Stimulated activated naive CD8-positive, alpha-beta T cell treated with anti-CD3 and anti-CD28 coated beads, Interleukin-15, Interleukin-2, amounts not matched to agents 100 ng/mL and 50 ng/mL, for 24 hours (primary cell): Measurements from ENCODE around the gene PTBP1.

Experiments
- H3K27ac Mint-ChIP-seq: one replicate; pipeline ENCODE4 v1.8.0; 2021; ENCODE audit warnings: mild to moderate bottlenecking, mixed read lengths
- H3K27me3 Mint-ChIP-seq: one replicate; pipeline ENCODE4 v1.8.0; 2021; ENCODE audit warnings: mixed read lengths
- H3K36me3 Mint-ChIP-seq: one replicate; pipeline ENCODE4 v1.8.0; 2021; ENCODE audit warnings: low read depth, mixed read lengths
- H3K4me1 Mint-ChIP-seq: one replicate; pipeline ENCODE4 v1.8.0; 2021; ENCODE audit warnings: low read depth, mixed read lengths
- H3K4me3 Mint-ChIP-seq: one replicate; pipeline ENCODE4 v1.8.0; 2021; ENCODE audit warnings: mild to moderate bottlenecking, mixed read lengths
- H3K9me3 Mint-ChIP-seq: one replicate; pipeline ENCODE4 v1.8.0; 2021; ENCODE audit warnings: mixed read lengths

Gene PTBP1

GRCh38 chr19:807627-808422, 10.6 kb downstream of the PTBP1 start:
- peaks cover 15% of the 10 kb centered on the region for H3K4me1 Mint-ChIP-seq
- no peaks in the 10 kb centered on the region for H3K9me3 Mint-ChIP-seq
- no peaks in the 10 kb centered on the region for H3K27me3 Mint-ChIP-seq
- no peak overlapping the region for H3K27ac Mint-ChIP-seq
- H3K4me3 Mint-ChIP-seq: no peak overlapping the region
- peaks cover 60% of the 10 kb centered on the region for H3K36me3 Mint-ChIP-seq

- H3K27ac Mint-ChIP-seq: no peak overlapping the region
- peaks cover 11% of the 10 kb centered on the region for H3K4me1 Mint-ChIP-seq
Observed at GRCh38 chr19:808423-808775, 11.1 kb downstream of the PTBP1 start.

GRCh38 chr19:810077-810855, 13.0 kb downstream of the PTBP1 start:
- no peak overlapping the region for H3K27ac Mint-ChIP-seq
- no peaks in the 10 kb centered on the region for H3K27me3 Mint-ChIP-seq
- peaks cover 7% of the 10 kb centered on the region for H3K4me1 Mint-ChIP-seq
- no peak overlapping the region for H3K4me3 Mint-ChIP-seq
- H3K36me3 Mint-ChIP-seq: peaks cover 59% of the 10 kb centered on the region
- H3K9me3 Mint-ChIP-seq: no peaks in the 10 kb centered on the region

More at GRCh38 chr19:808423-808775, 11.1 kb downstream of the PTBP1 start:
- peaks cover 56% of the 10 kb centered on the region for H3K36me3 Mint-ChIP-seq
- H3K9me3 Mint-ChIP-seq: no peaks in the 10 kb centered on the region
- H3K27me3 Mint-ChIP-seq: no peaks in the 10 kb centered on the region
- no peak overlapping the region for H3K4me3 Mint-ChIP-seq

GRCh38 chr19:810883-811489, 13.7 kb downstream of the PTBP1 start:
- no peaks in the 10 kb centered on the region for H3K27me3 Mint-ChIP-seq
- no peak overlapping the region for H3K27ac Mint-ChIP-seq
- peaks cover 7% of the 10 kb centered on the region for H3K4me1 Mint-ChIP-seq
- H3K4me3 Mint-ChIP-seq: no peak overlapping the region
- no peaks in the 10 kb centered on the region for H3K9me3 Mint-ChIP-seq
- H3K36me3 Mint-ChIP-seq: peaks cover 59% of the 10 kb centered on the region

GRCh38 chr19:811506-812048, 14.3 kb downstream of the PTBP1 start:
- H3K4me3 Mint-ChIP-seq: no peak overlapping the region
- H3K4me1 Mint-ChIP-seq: peaks cover 7% of the 10 kb centered on the region
- H3K9me3 Mint-ChIP-seq: peaks cover 4% of the 10 kb centered on the region
- peaks cover 62% of the 10 kb centered on the region for H3K36me3 Mint-ChIP-seq
- H3K27ac Mint-ChIP-seq: no peak overlapping the region
- H3K27me3 Mint-ChIP-seq: no peaks in the 10 kb centered on the region

- peaks cover 61% of the 10 kb centered on the region for H3K36me3 Mint-ChIP-seq
- H3K9me3 Mint-ChIP-seq: peaks cover 5% of the 10 kb centered on the region
- peaks cover 7% of the 10 kb centered on the region for H3K4me1 Mint-ChIP-seq
- no peak overlapping the region for H3K4me3 Mint-ChIP-seq
- H3K27me3 Mint-ChIP-seq: no peaks in the 10 kb centered on the region
- no peak overlapping the region for H3K27ac Mint-ChIP-seq
Observed at GRCh38 chr19:812049-812746, 14.9 kb downstream of the PTBP1 start.

- Mint-ChIP-seq H3K27me3 (no peaks in the 10 kb centered on the region), H3K4me3 (no peak overlapping the region), H3K4me1 (peaks cover under 1% of the 10 kb centered on the region), H3K9me3 (peaks cover 5% of the 10 kb centered on the region), H3K27ac (no peak overlapping the region), H3K36me3 (peaks cover 55% of the 10 kb centered on the region)
Observed at GRCh38 chr19:812747-813218, 15.5 kb downstream of the PTBP1 start.

- H3K27me3 Mint-ChIP-seq: no peaks in the 10 kb centered on the region
- peaks cover 52% of the 10 kb centered on the region for H3K36me3 Mint-ChIP-seq
- H3K9me3 Mint-ChIP-seq: peaks cover 5% of the 10 kb centered on the region
- no peaks in the 10 kb centered on the region for H3K4me1 Mint-ChIP-seq
- no peak overlapping the region for H3K4me3 Mint-ChIP-seq
- H3K27ac Mint-ChIP-seq: no peak overlapping the region
Observed at GRCh38 chr19:813219-814151, 16.2 kb downstream of the PTBP1 start.

- Mint-ChIP-seq H3K9me3 (peaks cover 5% of the 10 kb centered on the region), H3K4me1 (no peaks in the 10 kb centered on the region), H3K27ac (no peak overlapping the region), H3K36me3 (peaks cover 50% of the 10 kb centered on the region), H3K27me3 (no peaks in the 10 kb centered on the region), H3K4me3 (peak overlapping the region; percentile 13)
Observed at GRCh38 chr19:814152-815078, 17.2 kb downstream of the PTBP1 start.

GRCh38 chr19:815079-815774, 18.0 kb downstream of the PTBP1 start:
- Mint-ChIP-seq H3K4me3 (peak overlapping the region; percentile 13), H3K27ac (no peak overlapping the region), H3K36me3 (peaks cover 42% of the 10 kb centered on the region)

GRCh38 chr19:815775-816499, 18.7 kb downstream of the PTBP1 start:
- no peaks in the 10 kb centered on the region for H3K4me1 Mint-ChIP-seq
- H3K36me3 Mint-ChIP-seq: peaks cover 38% of the 10 kb centered on the region
- no peaks in the 10 kb centered on the region for H3K27me3 Mint-ChIP-seq
- peaks cover 5% of the 10 kb centered on the region for H3K9me3 Mint-ChIP-seq
- H3K27ac Mint-ChIP-seq: no peak overlapping the region
- H3K4me3 Mint-ChIP-seq: no peak overlapping the region

More at GRCh38 chr19:815079-815774, 18.0 kb downstream of the PTBP1 start:
- H3K9me3 Mint-ChIP-seq: peaks cover 5% of the 10 kb centered on the region
- H3K27me3 Mint-ChIP-seq: no peaks in the 10 kb centered on the region
- H3K4me1 Mint-ChIP-seq: no peaks in the 10 kb centered on the region

GRCh38 chr19:816500-816857, 19.2 kb downstream of the PTBP1 start:
- peaks cover 35% of the 10 kb centered on the region for H3K36me3 Mint-ChIP-seq
- H3K27me3 Mint-ChIP-seq: no peaks in the 10 kb centered on the region
- no peaks in the 10 kb centered on the region for H3K4me1 Mint-ChIP-seq
- no peak overlapping the region for H3K27ac Mint-ChIP-seq
- H3K9me3 Mint-ChIP-seq: peaks cover 5% of the 10 kb centered on the region
- H3K4me3 Mint-ChIP-seq: no peak overlapping the region
